ENCODE data around the gene ATF1.
"Not testable (repeated sequence)": the region's sequence is repeated elsewhere in the genome, so short reads cannot be mapped to it uniquely, and the experiment has no call there.

Gene ATF1

DNA sequence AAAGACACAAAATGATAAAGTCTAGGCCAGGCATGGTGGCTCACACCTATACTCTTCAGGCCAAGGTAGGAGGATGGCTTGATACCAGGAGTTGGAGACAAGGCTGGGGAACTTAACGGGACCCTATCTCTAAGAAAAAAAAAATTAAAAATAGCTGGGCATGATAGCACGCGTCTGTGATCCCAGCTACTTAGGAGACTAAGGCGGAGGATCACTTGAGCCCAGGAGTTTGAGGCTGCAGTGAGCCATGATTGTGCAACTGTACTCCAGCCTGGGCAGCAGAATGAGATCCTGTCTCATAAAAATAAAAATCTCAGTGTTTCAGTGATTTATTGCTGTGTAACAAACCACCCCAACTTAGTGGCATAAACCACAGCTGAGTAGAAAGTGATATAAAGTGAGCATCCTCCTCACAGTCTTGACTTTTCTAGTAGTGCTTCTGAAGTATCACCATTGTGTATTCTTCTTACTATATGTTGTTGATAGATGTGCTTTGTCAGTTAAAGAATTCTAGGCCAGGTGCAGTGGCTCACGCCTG is 10.6 kb upstream of the ATF1 start:
- no peak for DNase-seq (ENCODE audit: low read depth)
- no peaks in the 10 kb centered on the region for H3K4me1 ChIP-seq (ENCODE audit: control insufficient read depth, insufficient read depth, low read length)
- no peaks in the 10 kb centered on the region for H3K27me3 ChIP-seq (replicated peaks; ENCODE audit: control insufficient read depth, insufficient read depth, low read length)
- no peaks in the 10 kb centered on the region for H3K36me3 ChIP-seq (ENCODE audit: control insufficient read depth, insufficient read depth, low read length, severe bottlenecking)
- H3K4me3 ChIP-seq (ENCODE audit: low read length): no peak overlapping the region
- no peaks in the 10 kb centered on the region for H3K9me3 ChIP-seq (ENCODE audit: control insufficient read depth, low read length)
- H3K9ac ChIP-seq (ENCODE audit: low read length): no peak overlapping the region

DNA sequence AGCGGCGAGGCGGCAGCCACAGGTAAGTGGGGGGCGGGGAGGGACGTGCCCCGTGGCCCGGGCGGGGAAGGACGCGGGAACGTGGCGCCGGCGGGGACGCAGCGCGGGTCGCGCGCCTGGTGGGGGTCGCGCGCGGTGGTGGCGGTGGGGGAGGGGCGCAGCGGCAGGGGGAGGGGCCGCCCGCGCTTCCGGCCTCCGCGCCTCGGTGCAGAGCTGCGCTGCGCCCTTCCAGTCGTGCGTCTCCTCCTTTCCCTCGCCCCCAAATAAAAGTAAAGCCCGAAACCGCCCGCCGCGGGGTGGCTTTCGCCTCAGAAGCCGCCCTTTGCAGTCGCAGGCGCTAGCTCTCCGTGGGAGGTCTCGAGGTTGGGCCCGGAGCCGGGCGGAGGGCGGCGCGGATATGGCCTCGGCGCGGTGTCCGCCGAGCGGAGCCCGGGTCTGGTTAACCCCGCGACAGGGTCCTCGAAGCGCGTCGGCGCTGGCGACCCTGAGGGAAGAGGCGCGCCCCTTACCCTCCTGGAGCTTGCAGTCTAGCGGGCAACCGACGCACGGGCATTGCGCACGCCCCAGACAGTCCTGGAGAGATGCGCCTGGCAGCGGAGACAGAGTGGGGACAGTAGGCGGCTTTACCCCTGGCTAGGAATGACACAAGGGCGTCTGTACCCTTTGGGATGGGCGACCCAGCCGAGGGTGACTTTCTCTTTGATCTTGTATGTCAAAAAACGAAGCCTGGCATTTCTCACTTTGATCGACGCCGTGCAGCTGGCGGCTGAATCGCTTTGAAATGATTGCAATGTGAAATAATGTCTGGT is 589 bp downstream of the ATF1 start:
- Histone ChIP-seq H3K4me3 (ENCODE audit: low read length) (peak overlapping the region; percentile 94), H3K9me3 (ENCODE audit: control insufficient read depth, low read length) (no peaks in the 10 kb centered on the region), H3K9ac (ENCODE audit: low read length) (peak overlapping the region; percentile 93), H3K4me1 (ENCODE audit: control insufficient read depth, insufficient read depth, low read length) (peaks cover 20% of the 10 kb centered on the region), H3K36me3 (ENCODE audit: control insufficient read depth, insufficient read depth, low read length, severe bottlenecking) (no peaks in the 10 kb centered on the region), H3K27me3 (replicated peaks; ENCODE audit: control insufficient read depth, insufficient read depth, low read length) (no peaks in the 10 kb centered on the region)
- peak; percentile 80 for DNase-seq (ENCODE audit: low read depth)

DNA sequence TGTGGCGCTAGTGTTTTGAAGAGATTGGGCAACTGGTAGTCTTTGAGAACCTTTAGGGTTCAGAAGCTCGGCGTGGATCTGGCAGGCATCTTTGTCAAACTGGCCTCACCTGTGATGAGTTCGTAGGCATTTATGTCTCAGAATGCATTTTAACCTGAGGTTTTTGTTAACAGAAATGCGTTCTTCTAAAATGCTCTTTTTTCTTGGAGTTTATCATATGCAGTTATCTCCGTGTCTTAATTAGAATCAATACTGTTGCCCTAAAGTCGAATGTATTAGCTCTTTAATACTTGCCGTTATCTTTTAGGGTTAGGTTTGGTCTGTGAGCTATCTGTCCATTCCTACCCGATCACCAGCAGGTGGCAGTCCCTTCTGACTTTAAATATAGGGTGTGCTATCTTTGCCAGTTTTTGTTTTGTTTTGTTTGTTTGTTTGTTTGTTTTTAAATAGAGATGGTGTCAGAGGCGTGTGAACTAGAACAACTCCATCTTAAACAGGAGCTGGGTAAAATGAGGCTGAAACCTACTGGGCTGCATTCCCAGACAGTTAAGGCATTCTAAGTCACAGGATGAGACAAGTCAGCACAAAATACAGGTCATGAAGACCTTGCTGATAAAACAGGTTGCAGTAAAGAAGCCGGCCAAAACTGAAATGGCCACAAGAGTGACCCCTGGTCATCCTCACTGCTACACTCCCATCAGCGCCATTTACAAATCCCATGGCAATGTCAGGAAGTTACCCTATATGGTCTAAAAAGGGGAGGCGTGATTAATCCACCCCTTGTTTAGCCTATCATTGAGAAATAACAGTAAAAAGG is 1.4 kb downstream of the ATF1 start:
- Histone ChIP-seq H3K27me3 (replicated peaks; ENCODE audit: control insufficient read depth, insufficient read depth, low read length) (no peaks in the 10 kb centered on the region), H3K36me3 (ENCODE audit: control insufficient read depth, insufficient read depth, low read length, severe bottlenecking) (no peaks in the 10 kb centered on the region), H3K9ac (ENCODE audit: low read length) (peak overlapping the region; percentile 93), H3K9me3 (ENCODE audit: control insufficient read depth, low read length) (no peaks in the 10 kb centered on the region), H3K4me3 (ENCODE audit: low read length) (peak overlapping the region; percentile 94), H3K4me1 (ENCODE audit: control insufficient read depth, insufficient read depth, low read length) (peaks cover 20% of the 10 kb centered on the region)
- peak; percentile 85 for DNase-seq (ENCODE audit: low read depth)

DNA sequence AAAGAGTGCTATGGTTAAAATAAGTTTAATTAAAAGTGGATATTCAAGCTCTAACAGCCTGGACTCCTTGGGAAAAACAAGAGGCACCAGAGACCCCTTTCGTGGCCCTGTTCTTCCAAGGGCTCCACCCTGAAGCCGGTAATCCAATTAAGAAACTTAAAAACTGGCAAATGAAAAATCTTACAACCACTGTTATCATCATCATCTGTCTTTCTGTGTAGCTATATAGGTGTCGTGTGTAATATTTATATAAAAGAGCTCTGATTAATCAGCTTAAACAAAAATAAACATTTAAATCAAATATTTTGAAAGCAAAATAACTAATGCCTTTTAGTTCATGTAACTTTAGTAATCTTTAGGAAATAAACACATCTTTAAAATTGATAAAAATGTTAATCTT is 4.5 kb downstream of the ATF1 start:
- no peak for DNase-seq (ENCODE audit: low read depth)
- H3K36me3 ChIP-seq (ENCODE audit: control insufficient read depth, insufficient read depth, low read length, severe bottlenecking): peaks cover 9% of the 10 kb centered on the region
- H3K9me3 ChIP-seq (ENCODE audit: control insufficient read depth, low read length): no peaks in the 10 kb centered on the region
- H3K4me3 ChIP-seq (ENCODE audit: low read length): no peak overlapping the region
- peaks cover 14% of the 10 kb centered on the region for H3K4me1 ChIP-seq (ENCODE audit: control insufficient read depth, insufficient read depth, low read length)
- no peak overlapping the region for H3K9ac ChIP-seq (ENCODE audit: low read length)
- H3K27me3 ChIP-seq (replicated peaks; ENCODE audit: control insufficient read depth, insufficient read depth, low read length): no peaks in the 10 kb centered on the region

DNA sequence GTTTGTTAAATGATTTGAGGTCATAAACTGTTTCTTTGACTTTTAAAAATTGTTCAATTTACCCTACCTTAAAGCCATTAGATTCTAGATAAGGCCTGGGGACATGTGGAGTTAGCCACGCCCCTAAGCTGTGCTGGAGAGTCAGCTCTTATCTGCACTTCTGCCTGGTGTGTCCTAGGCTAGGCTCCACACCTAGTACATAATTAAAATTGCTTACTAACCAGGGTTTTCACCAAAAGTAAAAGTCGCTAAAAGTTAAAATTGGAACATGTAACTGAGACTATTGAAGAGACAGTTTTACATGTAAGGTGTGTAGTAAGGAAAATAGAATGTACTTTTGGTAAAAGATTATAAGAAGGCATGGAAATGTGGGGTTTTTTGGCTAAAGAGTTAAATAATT is 4.9 kb downstream of the ATF1 start:
- H3K9me3 ChIP-seq (ENCODE audit: control insufficient read depth, low read length); DNase-seq (ENCODE audit: low read depth); H3K9ac ChIP-seq (ENCODE audit: low read length); H3K27me3 ChIP-seq (replicated peaks; ENCODE audit: control insufficient read depth, insufficient read depth, low read length); H3K4me3 ChIP-seq (ENCODE audit: low read length); H3K36me3 ChIP-seq (ENCODE audit: control insufficient read depth, insufficient read depth, low read length, severe bottlenecking): not testable (repeated sequence)
- peaks cover 14% of the 10 kb centered on the region for H3K4me1 ChIP-seq (ENCODE audit: control insufficient read depth, insufficient read depth, low read length)

DNA sequence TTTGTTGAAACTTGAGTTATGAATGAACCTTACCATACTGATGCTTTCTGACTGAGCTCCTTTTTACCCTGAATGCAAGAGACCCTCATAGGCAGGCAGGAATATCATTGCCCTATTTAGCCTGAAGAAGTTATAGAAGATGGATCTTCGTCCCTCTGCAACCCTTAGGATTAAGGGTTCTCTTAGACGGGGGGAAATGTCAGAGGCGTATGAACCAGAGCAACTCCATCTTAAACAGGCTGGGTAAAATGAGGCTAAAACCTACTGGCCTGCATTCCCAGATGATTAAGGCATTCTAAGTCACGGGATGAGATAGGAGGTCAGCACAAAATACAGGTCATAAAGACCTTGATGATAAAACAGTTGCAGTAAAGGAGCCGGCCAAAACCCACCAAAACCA is 7.5 kb downstream of the ATF1 start:
- peaks cover 9% of the 10 kb centered on the region for H3K36me3 ChIP-seq (ENCODE audit: control insufficient read depth, insufficient read depth, low read length, severe bottlenecking)
- no peaks in the 10 kb centered on the region for H3K4me1 ChIP-seq (ENCODE audit: control insufficient read depth, insufficient read depth, low read length)
- H3K9ac ChIP-seq (ENCODE audit: low read length): no peak overlapping the region
- H3K27me3 ChIP-seq (replicated peaks; ENCODE audit: control insufficient read depth, insufficient read depth, low read length): no peaks in the 10 kb centered on the region
- no peak overlapping the region for H3K4me3 ChIP-seq (ENCODE audit: low read length)
- DNase-seq (ENCODE audit: low read depth): no peak
- H3K9me3 ChIP-seq (ENCODE audit: control insufficient read depth, low read length): no peaks in the 10 kb centered on the region

DNA sequence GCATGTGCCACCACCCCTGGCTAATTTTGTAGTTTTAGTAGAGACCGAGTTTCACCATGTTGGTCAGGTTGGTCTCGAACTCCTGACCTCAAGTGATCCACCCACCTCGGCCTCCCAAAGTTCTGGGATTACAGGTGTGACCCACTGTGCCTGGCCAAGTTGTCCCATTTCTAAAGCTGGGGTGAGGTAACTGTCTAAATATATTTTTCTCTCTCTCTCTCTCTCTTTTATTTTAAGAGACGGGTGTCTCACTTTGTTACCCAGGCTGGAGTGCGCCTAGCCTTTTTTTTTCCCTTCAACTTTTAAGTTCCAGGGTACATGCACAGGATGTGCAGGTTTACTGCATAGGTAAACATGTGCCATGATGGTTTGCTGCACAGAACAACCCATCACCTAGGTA is 8.6 kb downstream of the ATF1 start:
- no peak overlapping the region for H3K9ac ChIP-seq (ENCODE audit: low read length)
- H3K4me3 ChIP-seq (ENCODE audit: low read length): no peak overlapping the region
- H3K9me3 ChIP-seq (ENCODE audit: control insufficient read depth, low read length): no peaks in the 10 kb centered on the region
- no peak for DNase-seq (ENCODE audit: low read depth)
- peaks cover 9% of the 10 kb centered on the region for H3K36me3 ChIP-seq (ENCODE audit: control insufficient read depth, insufficient read depth, low read length, severe bottlenecking)
- no peaks in the 10 kb centered on the region for H3K4me1 ChIP-seq (ENCODE audit: control insufficient read depth, insufficient read depth, low read length)
- no peaks in the 10 kb centered on the region for H3K27me3 ChIP-seq (replicated peaks; ENCODE audit: control insufficient read depth, insufficient read depth, low read length)

DNA sequence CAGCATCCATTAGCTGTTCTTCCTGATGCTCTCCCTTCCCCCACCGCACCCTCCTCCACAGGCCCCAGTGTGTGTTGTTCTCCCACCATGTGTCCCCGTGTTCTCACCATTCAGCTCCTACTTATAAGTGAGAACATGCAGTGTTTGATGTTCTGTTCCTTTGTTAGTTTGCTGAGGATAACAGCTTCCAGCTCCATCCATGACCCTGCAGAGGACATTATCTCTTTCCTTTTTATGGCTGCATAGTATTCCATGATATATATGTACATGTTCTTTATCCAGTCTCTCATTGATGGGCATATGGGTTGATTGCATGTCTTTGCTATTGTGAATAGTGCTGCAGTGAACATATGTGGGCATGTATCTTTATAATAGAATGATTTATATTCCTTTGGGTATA is 9.0 kb downstream of the ATF1 start:
- Histone ChIP-seq H3K9me3 (ENCODE audit: control insufficient read depth, low read length) (no peaks in the 10 kb centered on the region), H3K36me3 (ENCODE audit: control insufficient read depth, insufficient read depth, low read length, severe bottlenecking) (peaks cover 9% of the 10 kb centered on the region), H3K4me3 (ENCODE audit: low read length) (no peak overlapping the region), H3K4me1 (ENCODE audit: control insufficient read depth, insufficient read depth, low read length) (no peaks in the 10 kb centered on the region), H3K27me3 (replicated peaks; ENCODE audit: control insufficient read depth, insufficient read depth, low read length) (no peaks in the 10 kb centered on the region), H3K9ac (ENCODE audit: low read length) (no peak overlapping the region)
- no peak for DNase-seq (ENCODE audit: low read depth)

DNA sequence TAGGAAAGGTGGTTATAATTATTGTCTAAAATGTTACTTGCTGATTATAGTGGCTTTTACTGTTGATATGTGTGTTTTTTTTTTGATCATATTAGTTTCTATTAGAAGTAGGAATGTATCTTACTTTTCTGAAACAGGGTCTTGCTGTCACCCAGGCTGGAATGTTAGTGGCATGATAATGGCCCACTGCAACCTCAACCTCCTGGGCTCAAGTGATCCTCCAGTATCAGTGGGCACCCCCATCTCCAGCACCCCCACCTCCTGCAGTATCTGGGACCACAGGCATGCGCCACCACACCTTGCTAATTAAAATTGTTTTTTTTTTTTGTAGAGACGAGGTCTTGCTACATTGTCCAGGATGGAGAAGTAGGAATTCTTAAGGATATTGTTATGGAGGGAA is 11.3 kb downstream of the ATF1 start:
- no peak for DNase-seq (ENCODE audit: low read depth)
- Histone ChIP-seq H3K9ac (ENCODE audit: low read length) (no peak overlapping the region), H3K27me3 (replicated peaks; ENCODE audit: control insufficient read depth, insufficient read depth, low read length) (no peaks in the 10 kb centered on the region), H3K4me3 (ENCODE audit: low read length) (no peak overlapping the region), H3K36me3 (ENCODE audit: control insufficient read depth, insufficient read depth, low read length, severe bottlenecking) (peaks cover 9% of the 10 kb centered on the region), H3K4me1 (ENCODE audit: control insufficient read depth, insufficient read depth, low read length) (no peaks in the 10 kb centered on the region), H3K9me3 (ENCODE audit: control insufficient read depth, low read length) (no peaks in the 10 kb centered on the region)

DNA sequence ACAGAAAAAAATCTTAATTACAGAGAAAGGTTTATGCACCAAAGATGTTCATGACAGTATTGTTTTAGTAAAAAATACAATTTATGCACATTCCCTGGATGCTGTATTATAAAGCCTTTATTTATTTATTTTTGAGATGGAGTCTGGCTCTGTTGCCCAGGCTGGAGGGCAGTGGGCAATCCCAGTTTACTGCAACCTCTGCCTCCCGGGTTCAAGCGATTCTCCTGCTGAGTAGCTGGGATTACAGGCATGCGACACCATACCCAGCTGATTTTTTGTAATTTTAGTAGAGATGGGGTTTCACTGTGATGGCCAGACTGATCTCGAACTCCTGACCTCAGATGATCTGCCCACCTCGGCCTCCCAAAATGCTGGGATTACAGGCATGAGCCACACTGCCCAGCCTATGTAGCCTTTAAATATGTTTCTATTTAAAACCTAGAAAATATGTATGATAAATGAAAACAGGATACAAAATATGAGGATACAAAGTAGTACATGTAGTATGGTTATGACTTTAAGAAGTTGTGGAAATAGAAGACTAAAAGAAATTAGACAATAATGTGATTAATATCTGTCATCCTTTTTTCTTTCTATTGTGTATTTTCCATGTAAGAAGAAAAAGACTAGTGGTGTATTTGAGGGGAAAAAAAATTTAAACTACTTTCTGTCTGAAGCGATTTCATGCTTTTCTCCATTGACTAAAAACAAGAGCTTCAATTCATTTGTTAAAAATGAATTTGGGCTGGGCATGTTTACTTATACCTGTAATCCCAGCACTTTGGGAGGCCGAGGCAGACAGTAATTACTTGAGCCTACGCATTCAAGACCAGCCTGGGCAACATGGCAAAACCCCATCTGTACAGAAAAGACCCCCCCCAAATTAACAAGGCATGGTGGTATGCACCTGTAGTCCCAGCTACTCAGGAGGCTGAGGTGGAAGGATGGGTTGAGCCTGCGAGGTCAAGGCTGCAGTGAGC is 13.1 kb downstream of the ATF1 start:
- H3K9me3 ChIP-seq (ENCODE audit: control insufficient read depth, low read length): no peaks in the 10 kb centered on the region
- no peak for DNase-seq (ENCODE audit: low read depth)
- no peak overlapping the region for H3K4me3 ChIP-seq (ENCODE audit: low read length)

More for the DNA sequence above, 13.1 kb downstream of the ATF1 start:
- Histone ChIP-seq H3K27me3 (replicated peaks; ENCODE audit: control insufficient read depth, insufficient read depth, low read length) (no peaks in the 10 kb centered on the region), H3K9ac (ENCODE audit: low read length) (no peak overlapping the region), H3K36me3 (ENCODE audit: control insufficient read depth, insufficient read depth, low read length, severe bottlenecking) (peaks cover 11% of the 10 kb centered on the region), H3K4me1 (ENCODE audit: control insufficient read depth, insufficient read depth, low read length) (no peaks in the 10 kb centered on the region)

Data from adipocyte (in vitro differentiated cells).